Measurements from ENCODE around the gene ROCK2. TPM values are rescaled to one million over a fixed set of nuclear protein-coding genes. Genes with fewer than 3 reads are reported as not detected.

Gene ROCK2
- total RNA-seq, 1 experiment from 2014 or later, result 64.4 TPM

DNA sequence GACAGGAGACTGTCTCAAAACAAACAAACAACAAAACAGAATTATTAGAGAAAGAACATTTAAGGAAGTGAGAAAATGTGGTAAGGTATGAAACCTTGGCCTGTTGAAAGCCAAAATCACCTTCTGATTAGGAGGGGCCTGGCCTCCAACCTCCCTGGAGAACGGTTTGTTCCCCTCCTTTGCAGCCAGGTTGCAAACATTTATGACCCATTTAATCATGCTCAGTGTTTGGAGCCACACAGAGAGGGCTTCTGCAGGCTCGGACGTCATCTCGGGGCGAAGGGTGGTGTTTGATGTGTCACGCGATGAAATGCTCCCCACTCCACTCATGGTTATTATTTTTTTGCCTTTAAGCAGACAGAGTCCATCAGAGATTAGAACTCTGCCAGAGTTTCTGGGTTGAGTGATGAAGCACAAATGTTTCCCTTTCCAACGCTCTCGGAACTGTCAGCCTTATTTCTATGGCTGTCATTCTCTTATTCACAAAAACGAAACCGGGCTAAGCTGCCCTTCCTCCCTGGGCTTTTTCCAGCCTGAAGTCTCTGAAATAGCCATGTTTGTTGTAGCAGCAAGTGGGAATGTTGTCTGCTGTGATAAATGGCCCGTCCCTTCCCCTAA lies 33.6 kb upstream of the ROCK2 start:
- intact Hi-C loops (cut with micrococcal nuclease; ENCODE audit: unreplicated experiment), result no loop called here
- Mint-ChIP-seq H3K36me3 (ENCODE audit: insufficient read depth, unreplicated experiment) (no peaks in the 10 kb centered on the region), H3K9me3 (ENCODE audit: unreplicated experiment) (no peaks in the 10 kb centered on the region), H3K27ac (ENCODE audit: unreplicated experiment) (no peak overlapping the region), H3K4me1 (ENCODE audit: low read depth, unreplicated experiment) (peaks cover 31% of the 10 kb centered on the region), H3K27me3 (ENCODE audit: insufficient read depth, unreplicated experiment) (no peaks in the 10 kb centered on the region), H3K4me3 (ENCODE audit: unreplicated experiment) (no peak overlapping the region)
- Histone ChIP-seq H3K27me3 (replicated peaks; ENCODE audit: control insufficient read depth, insufficient read depth, low read length) (no peaks in the 10 kb centered on the region), H3K4me1 (peaks cover 30% of the 10 kb centered on the region), H3K4me3 (ENCODE audit: low read depth, low read length) (no peak overlapping the region), H3K36me3 (ENCODE audit: control insufficient read depth, insufficient read depth, low read length) (no peaks in the 10 kb centered on the region), H3K9me3 (no peaks in the 10 kb centered on the region)
- TF ChIP-seq, protein P1, sequence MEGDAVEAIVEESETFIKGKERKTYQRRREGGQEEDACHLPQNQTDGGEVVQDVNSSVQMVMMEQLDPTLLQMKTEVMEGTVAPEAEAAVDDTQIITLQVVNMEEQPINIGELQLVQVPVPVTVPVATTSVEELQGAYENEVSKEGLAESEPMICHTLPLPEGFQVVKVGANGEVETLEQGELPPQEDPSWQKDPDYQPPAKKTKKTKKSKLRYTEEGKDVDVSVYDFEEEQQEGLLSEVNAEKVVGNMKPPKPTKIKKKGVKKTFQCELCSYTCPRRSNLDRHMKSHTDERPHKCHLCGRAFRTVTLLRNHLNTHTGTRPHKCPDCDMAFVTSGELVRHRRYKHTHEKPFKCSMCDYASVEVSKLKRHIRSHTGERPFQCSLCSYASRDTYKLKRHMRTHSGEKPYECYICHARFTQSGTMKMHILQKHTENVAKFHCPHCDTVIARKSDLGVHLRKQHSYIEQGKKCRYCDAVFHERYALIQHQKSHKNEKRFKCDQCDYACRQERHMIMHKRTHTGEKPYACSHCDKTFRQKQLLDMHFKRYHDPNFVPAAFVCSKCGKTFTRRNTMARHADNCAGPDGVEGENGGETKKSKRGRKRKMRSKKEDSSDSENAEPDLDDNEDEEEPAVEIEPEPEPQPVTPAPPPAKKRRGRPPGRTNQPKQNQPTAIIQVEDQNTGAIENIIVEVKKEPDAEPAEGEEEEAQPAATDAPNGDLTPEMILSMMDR (IDR thresholded peaks at IDR 0.05; ENCODE audit: insufficient read depth in 1 of 2, low read depth in 1 of 2, low read length in 1 of 2, severe bottlenecking in 1 of 2, unreplicated experiment in 1 of 2), result no peak
- CTCF ChIA-PET, result no interaction called here
- BruUV-seq (replicated peaks), result no TSS peak
- DNase-seq, result no peak
- POLR2A ChIA-PET, result no interaction called here

DNA sequence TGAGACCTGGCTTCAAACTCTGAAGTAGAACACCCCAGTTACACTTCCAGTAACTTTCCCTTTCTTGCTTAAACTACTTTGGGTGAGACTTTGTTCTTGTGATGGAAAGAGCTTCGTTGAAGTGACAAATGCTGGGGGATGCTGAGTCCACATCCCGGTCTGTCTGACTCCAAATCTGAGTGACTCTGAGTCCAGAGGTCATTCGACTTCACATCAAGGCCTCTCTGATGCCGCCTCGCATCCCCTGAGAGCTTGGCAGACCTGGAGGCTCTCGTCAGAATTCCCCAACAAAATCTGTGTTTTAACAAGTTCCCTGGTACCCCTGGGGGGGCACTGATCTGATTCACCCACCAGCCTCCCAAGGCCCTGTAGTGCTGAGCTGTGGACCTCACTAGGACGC lies 31.6 kb upstream of the ROCK2 start:
- Histone ChIP-seq H3K27me3 (replicated peaks; ENCODE audit: control insufficient read depth, insufficient read depth, low read length) (no peaks in the 10 kb centered on the region), H3K4me1 (peaks cover 36% of the 10 kb centered on the region), H3K4me3 (ENCODE audit: low read depth, low read length) (no peak overlapping the region), H3K36me3 (ENCODE audit: control insufficient read depth, insufficient read depth, low read length) (no peaks in the 10 kb centered on the region), H3K9me3 (no peaks in the 10 kb centered on the region)
- no peaks in the 10 kb centered on the region for H3K36me3 Mint-ChIP-seq (ENCODE audit: insufficient read depth, unreplicated experiment)
- ChIA-PET CTCF (no interaction called here), POLR2A (no interaction called here)
- H3K27ac Mint-ChIP-seq (ENCODE audit: unreplicated experiment), result no peak overlapping the region
- no peak overlapping the region for H3K4me3 Mint-ChIP-seq (ENCODE audit: unreplicated experiment)
- H3K27me3 Mint-ChIP-seq (ENCODE audit: insufficient read depth, unreplicated experiment), result no peaks in the 10 kb centered on the region
- BruUV-seq (replicated peaks), result no TSS peak
- DNase-seq, result no peak
- intact Hi-C loops (cut with micrococcal nuclease; ENCODE audit: unreplicated experiment), result no loop called here
- H3K9me3 Mint-ChIP-seq (ENCODE audit: unreplicated experiment), result no peaks in the 10 kb centered on the region
- peaks cover 33% of the 10 kb centered on the region for H3K4me1 Mint-ChIP-seq (ENCODE audit: low read depth, unreplicated experiment)
- TF ChIP-seq, protein P1 (IDR thresholded peaks at IDR 0.05; ENCODE audit: insufficient read depth in 1 of 2, low read depth in 1 of 2, low read length in 1 of 2, severe bottlenecking in 1 of 2, unreplicated experiment in 1 of 2), result no peak

DNA sequence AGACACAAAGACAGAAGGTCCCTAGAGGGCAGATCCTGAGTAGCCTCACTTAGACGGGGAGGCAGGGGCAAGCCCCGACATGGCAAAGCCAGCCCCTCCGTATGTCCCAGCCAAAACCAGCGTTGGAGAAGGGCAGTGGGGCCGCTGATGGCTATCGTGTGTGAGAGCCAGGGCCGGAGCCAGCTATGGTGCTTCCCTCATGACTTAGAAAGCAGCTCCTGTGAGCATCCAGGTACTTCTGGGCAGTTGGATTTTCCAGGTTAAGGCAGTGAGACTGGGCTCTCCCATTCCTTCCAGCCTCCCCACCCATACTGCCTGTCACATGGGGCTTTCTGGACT lies 31.2 kb upstream of the ROCK2 start:
- intact Hi-C loops (cut with micrococcal nuclease; ENCODE audit: unreplicated experiment), result no loop called here
- Histone ChIP-seq H3K4me3 (ENCODE audit: low read depth, low read length) (no peak overlapping the region), H3K27me3 (replicated peaks; ENCODE audit: control insufficient read depth, insufficient read depth, low read length) (no peaks in the 10 kb centered on the region), H3K9me3 (no peaks in the 10 kb centered on the region), H3K36me3 (ENCODE audit: control insufficient read depth, insufficient read depth, low read length) (no peaks in the 10 kb centered on the region), H3K4me1 (peaks cover 40% of the 10 kb centered on the region)
- TF ChIP-seq, protein P1 (IDR thresholded peaks at IDR 0.05; ENCODE audit: insufficient read depth in 1 of 2, low read depth in 1 of 2, low read length in 1 of 2, severe bottlenecking in 1 of 2, unreplicated experiment in 1 of 2), result no peak
- ChIA-PET POLR2A (no interaction called here), CTCF (interaction anchor here (1.4 kb wide), 1 partner anchor 8 kb away, joined by 3 read pairs; no protein-coding TSS in a partner anchor)
- Mint-ChIP-seq H3K4me1 (ENCODE audit: low read depth, unreplicated experiment) (peaks cover 33% of the 10 kb centered on the region), H3K9me3 (ENCODE audit: unreplicated experiment) (no peaks in the 10 kb centered on the region), H3K36me3 (ENCODE audit: insufficient read depth, unreplicated experiment) (no peaks in the 10 kb centered on the region), H3K27me3 (ENCODE audit: insufficient read depth, unreplicated experiment) (no peaks in the 10 kb centered on the region), H3K4me3 (ENCODE audit: unreplicated experiment) (no peak overlapping the region), H3K27ac (ENCODE audit: unreplicated experiment) (no peak overlapping the region)
- DNase-seq, result no peak
- no TSS peak for BruUV-seq (replicated peaks)
